SIG-M5 treated with dmso at 0.1 percent for 504 hours (cell line): ENCODE data around the gene LYST.

Experiments used
- DNase-seq: peaks from one replicate; lab custom pipeline; 2025; ENCODE audit not compliant: unreplicated experiment; lab: John Stamatoyannopoulos, UW

Gene LYST

DNA sequence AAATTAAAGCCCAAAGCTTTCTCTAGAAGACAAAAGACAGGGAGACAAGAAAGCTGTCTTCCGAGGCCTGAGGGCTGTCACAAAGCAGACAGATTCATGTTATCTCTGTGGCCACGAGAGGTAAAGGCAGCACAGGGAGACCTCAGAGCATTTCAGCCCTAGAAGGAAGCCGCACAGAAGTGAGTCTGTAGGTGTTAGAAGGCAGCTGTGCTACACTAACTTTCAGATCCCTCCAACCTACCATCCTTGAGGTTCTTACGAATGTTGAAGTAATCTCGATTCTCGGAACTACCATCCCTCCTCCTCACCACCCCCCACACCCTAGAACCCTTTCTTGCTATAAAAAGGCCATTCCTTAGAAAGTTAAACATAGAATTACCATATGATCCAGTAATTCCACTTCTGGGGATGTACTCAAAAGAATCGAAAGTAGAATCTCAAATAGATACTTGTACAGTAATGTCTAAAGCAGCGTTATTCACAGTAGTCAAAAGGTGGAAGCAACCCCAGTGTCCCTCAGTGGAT, 21.5 kb upstream of the LYST start:
- no peak for DNase-seq

DNA sequence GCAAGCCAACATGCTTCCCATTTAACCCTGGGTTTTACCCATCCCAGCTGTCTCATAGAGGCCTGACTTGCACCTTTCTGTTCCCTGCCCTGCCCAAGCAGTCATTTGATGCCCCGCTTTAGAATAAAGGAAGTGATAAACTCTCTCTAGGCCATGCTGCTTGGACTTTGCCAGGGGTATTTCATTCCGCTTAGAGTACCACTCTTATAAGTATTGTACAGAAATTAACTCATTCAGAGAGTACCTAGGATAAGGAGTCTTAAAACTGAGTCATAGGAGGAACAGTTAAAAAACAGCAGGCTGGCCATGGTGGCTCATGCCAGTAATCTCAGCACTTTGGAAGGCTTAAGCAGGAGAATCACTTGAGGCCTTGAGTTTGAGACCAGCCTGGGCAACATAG, 21.0 kb upstream of the LYST start:
- DNase-seq = no peak

DNA sequence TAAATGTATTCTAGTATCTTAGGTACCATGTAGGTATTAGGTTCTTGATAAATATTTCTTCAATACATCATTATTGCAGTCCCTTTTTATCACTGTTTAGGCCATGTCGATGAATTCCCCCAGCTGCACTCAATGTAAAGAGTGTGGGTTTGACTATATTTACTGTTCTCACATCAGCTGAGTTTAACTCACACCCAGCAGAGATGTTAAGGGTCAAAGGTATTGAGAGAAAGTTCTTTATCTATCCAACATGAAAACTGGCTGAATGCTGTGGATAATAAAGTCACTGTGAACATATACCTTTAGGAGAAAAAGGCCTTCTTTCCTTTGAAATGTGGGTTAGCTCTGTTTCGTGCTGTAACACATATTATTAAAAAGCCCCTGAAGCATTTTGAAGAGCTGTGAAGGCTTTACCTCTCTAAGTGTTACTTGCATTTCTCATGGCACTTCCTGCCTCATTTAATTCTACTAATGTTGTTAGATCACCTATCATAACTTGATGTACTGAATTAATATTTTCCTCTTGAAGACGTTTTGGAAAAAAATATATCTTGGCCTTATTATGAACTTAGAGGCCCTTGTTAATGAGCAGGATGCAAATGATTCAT, 19.1 kb upstream of the LYST start:
- no peak for DNase-seq

DNA sequence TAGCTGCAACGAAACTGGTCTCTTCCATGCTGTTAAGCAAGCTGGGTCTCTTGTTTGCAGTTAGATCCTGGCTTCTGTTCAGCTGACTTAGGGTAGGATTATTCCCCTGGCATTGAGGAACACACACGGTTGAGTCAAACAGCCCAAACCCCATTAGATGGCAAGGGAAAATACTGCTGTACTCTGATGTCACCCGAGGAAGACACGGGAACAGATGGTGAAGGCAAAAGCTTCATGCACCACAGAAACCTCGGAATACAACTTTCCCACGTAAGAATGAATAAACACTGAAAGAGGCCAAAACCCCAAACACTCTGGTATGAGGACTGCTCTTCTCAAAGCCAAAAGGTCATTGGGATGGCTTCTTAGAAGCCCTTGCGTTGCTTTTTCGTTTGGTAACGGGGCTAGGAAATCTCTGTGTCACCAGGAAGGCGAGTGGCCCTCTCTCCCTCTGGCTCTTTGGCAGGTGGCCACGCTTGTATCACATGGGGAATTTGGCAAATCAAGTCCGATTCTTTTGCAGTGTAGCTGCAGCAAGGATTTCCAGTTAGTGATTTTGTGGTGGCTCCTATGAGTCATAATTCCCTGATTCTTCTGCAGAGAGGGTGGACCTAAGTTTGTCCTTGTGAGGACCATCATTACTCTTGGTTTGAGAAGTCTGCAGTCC, 16.7 kb upstream of the LYST start:
- no peak for DNase-seq

DNA sequence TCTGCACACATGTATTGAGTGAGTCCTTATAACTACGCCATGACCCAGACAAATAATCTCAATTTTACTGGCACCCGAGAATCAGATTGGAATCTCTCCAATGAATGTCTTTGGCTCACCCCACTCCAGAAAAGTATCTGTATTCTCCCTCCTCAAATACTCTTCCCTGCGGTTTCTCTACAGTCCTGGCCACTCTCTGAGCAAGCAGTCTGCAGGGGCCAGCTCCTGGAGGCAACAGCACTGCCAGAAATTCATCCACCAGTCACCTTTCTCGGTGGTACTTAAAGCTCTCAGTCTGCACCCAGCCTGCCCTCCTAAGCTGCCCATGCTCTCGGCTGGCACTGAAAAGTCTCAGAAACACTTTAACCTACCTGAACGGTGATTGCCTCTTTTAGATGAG, 16.1 kb upstream of the LYST start:
- DNase-seq = no peak

DNA sequence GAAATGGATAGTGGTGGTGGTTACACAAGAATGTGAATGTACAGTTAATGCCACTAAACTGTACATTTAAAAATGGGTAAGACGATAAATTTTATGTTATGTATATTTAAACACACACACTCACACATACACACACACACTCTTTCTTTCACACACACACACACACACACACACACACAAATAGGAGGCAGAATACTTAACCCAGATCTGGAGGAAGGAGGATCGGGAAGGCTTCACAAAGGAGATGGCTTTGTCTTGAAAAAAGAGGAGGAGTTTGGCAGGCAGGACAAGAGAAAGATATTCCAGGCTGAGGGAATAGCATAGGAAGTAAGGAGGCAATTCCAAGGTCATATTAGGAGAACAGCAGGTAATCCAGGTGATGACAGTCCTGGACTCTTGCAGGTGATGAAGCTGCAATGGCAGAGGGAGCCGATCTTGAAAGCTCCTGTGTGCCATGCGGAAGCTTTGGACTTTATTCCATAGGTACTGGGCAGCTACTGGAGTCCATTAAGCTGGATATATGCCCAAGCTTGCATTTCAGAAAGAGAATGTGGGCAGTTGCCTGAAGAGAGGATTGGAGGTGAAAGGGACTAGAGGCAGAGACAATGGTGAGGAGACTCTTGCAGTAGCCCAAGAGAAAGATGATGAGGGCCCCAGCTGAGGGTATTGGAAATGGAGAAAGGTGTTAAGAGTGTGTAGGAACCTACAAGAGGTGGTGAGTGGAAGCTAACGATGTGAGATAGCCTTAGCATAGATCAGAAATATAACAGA, 15.4 kb upstream of the LYST start:
- DNase-seq = no peak

DNA sequence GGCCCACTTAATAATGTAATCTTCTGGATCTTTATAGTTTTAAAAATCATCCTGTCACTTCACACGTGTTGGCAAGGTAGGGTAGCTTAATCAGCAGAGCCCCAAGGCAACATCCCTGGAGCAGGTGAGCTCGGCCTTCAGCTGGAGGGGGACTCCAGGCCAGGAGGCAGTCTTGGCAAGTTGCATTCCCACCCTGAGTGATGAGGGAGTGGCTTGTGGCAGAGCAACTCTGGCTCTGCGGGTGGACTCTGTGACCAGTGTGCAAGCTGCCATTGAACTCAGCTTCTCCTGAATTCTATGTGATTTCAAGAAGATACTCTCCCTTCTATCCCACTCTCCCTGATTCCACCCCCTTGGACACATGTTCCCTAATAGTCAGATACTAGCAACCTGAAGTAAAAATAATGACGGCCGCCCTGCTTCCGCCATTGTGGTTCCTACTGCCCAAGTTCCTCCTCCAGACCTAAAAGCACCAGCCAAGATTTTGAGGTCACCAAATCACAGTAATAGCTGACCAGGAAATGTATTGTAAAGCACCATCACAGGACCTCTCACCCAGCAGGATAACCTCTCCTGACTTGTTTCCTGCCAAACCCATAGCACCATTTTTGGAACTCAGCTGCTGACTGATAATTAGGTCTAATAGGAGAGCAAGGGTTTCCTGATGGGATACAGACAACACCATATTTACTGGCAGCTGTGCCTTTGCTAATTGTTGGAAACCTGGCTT, 11.5 kb upstream of the LYST start:
- DNase-seq = no peak

DNA sequence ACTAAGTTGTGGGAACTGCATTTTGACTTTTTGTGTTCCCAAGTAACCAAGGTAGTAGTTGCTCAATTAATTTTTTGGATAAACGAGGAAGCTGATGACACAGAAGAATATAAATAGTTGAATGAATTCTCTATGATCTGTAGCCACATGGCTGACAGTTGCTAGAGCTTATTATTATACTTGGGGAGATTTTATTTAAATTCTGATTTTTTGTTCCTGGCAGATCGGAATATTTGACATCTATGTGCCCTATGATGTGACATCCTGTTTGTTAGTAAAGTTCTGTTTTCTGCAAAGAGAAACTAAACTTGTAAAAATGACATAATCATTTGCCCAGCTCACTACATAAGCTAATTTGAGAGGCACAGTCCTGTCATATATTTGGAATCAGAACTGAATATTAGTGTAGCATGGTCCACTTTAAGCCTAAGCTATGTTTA, 9.7 kb upstream of the LYST start:
- no peak for DNase-seq

DNA sequence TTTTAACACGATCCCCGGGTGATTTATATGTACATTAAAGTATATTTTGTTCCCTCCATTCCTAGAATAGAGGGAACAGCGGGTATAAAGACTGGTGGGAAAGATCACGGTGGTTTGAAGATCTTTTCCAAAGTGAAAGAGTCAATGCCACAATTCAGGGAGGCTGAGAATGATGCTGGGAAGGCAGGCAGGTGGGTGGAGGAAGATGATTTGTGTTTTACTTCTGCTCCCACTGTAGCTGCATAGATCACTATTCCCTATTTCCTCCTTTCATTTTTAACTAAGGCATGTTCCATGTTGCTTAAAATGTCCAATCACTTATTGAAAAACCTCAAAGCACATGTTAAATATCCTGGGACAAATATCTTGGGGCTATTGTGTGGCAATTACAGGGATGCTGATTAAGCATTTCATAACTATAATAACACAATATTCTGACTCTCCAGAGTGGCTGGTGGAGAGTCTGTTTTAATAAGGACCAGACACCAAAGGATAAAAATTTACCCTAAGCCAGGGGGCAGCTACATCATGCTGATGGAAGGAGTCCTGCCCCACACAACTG, 8.4 kb upstream of the LYST start:
- no peak for DNase-seq

DNA sequence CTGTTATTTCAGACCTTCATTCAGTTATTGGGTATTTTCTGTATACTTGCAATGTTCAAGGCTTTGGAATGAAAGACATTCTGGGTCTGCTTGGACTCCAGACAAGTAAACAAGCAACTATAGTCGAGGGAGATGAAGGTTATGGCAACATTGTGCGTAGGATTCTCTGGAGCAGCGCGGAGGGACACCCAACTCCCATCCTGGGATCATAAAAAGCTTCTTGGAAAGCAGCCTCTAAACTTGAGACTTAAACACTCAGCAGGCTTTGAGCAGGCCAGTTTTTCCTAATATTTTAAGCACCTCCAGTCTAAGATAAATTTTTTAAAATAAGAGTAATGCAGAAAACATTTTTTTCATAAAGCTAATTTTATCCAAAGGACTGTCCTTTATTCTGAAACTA, 7.6 kb upstream of the LYST start:
- no peak for DNase-seq

DNA sequence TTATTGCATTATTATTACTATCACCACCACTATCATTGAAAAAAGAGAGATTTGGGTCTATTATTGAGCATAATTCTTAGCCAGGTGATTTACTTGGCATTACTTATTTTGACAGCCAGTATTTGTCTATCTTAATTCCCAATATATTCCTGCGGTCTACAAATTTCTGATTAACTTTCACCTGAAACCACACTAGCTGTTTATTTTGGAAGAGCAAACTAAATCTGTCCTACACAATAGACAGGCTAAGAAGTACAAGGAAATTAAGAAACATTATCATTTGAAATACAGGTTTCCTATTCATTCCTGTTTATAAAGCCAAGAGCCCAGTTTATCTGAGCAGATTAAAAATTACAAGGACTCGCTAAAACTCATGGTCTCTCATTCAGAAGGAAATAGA, 6.9 kb upstream of the LYST start:
- DNase-seq = no peak

DNA sequence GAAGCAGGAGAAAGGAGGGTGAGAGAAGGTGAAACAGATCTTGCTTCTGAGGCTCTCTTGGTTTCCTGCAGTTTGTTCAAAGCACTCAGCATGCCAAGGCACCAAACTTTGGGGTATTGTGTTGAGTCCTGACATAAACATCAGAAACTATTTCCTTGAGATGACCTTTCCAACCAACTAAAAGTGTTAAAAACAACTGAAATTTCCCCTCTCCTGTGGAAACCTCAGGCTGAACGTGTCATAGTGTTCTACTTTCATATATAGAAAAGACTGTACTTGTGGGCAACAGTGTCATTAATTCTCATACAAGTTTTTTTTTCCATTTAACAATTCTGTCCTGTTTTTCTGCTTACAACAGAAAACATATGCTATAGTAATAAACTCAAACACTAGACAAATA, 6.3 kb upstream of the LYST start:
- DNase-seq = no peak

DNA sequence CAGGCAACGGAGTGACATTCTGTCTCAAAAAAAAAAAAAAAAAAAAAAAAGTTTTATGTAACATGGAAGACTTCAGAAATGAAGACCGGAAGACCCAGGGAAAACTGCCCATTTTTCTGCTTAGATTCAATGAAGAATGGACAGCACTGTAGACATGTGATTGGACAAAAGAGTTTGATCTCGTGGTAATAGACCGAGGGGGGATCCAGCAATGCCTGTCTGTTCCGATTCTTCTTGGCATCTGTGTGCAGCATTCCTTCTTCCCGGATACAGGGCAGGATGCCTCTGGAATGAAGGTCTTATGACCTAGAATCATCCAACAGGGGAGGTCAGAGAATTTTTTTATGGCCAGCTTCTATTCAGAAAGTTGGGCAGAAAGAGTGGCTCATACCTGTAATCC, 5.6 kb upstream of the LYST start:
- DNase-seq = no peak

DNA sequence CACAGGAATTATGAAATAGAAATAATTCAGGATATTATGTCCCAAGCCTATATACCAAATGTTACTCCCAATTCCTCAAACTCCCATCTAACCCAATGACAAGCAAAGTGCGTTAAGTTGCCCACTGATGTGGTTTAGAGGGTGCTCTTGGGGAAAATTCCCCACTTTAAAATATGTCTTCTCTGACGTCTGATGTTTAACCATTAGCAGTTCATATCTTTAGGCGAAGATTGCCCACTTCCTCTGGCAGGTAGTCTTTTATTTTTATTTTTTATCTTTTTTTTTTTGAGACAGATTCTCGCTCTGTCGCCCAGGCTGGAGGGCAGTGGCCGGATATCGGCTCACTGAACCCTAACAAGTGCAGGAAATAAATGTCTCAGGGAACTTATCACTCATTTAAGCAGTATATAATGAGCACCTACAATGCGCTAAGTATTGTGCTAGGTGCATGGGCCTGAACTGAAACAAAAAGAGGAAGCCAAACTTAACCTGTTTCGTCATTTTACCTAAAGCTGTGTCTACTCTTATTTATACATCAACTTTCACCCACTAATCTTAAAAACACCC, 1.3 kb upstream of the LYST start:
- peak; percentile 69 for DNase-seq

DNA sequence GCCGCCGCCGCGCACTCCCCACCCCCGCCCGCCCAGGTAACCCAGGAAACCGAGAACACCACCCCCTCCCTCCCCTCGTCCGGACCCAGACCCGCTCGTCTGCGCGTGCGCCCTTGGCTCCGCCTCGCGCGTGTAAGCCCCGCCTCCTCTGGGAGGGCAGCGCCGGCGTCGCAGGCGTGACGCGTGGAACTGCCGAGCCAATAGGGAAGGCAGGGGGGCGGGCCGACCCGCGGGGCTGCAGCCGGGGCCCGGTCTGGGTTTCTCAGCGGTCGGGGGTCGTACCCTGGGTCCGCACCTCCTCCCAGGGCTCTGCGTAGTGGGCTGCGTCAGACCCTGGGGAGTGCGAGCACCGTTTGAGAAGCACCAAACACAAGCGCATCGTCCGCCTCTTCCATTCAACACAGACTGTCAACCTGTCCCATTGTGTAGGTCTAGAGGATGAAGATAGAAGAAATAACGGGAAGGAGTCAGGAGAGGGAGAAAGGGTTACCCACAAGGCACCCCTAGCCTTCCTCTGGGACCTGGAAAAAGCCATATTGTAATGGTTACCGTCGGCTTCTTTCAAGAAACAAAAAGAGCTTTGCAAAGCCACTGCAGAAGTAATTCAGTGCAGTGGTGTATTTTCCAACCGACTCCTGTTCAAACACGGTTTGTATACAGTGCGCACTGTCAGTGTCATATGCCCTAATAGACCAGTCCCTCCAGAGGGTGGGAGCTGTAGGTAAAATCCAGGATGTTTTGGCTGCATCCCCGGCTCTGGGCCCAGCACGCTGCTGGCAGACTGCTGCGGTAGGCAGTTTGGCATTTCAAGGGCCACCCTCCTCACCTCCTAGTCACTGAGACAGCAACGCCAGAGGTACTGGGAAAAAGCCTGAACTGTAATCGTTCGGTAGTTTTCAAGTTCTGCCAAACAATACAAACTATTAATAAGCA, 473 bp upstream of the LYST start:
- DNase-seq = peak; percentile 94

DNA sequence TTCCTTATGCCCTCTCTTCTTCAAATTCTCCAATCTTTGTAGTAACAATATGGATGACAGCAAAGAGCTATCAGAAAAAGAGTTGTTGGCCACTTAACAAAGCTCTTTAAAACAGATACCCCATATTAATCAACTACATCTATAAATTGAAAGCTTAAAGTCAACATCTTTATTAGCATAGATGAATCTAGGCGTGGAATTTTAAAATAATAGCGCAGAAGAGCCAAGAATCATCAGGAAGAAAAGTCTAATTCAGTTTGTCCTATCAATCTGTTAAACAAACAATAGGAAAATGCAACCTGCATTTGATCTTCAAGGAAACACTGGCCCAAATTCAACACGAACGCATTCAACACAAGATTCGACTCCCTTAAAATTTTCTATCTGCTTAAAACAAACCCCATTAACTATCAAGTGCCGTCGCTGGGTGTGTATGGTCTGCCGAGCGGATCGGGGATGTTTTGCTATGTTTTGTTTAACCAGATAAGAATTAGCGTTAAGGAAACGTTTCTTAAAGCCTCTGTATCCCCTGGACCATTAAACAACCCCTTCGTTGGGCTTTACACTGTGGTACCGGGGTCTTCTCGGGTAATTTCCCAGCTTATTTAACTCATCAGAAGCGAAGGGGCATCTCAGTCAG, 1.0 kb downstream of the LYST start:
- DNase-seq = peak; percentile 61

DNA sequence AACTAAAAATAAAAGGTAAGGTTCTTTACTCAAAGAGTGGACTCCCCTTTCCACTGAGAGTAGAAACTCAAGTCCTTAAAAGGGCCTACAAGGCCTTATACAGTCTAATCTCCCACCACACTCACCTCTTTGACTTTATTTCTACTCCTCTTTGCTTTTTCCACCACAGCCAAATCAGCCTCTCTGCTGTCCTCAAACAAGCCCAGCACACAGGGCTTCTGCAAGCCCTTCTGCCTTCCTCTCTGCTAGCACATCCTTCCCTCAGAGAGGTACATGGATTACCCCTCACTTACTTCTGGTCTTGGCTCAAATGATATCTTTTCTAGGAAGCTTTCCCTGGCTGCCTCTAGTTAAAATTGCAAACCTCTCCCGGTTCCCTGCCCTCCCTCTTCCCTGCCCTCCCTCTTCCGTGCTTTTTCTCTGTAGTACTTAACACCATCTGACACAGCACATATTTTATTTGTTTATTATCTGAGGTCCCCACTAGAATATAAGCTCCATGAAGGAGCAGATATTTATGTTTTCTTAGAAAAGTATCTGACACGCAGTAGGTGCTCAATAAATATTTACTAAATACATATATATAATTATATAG, 1.7 kb downstream of the LYST start:
- peak; percentile 53 for DNase-seq

DNA sequence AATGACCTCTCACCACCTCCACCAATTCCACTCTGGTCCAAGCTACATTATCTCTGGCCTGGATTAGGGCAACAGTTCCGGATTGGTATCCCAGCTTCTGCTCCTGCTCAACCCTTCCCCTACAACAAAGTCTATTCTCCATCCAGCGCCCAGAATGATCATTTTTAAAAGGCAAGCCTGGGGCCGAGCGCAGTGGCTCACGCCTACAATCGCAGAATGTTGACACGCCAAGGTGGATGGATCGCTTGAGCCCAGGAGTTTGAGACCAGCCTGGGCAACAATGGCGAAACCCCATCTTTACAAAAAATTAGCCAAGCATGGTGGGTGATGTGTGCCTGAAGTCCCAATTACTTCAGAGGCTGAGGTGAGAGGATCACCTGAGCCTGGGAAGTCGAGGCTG, 2.2 kb downstream of the LYST start:
- DNase-seq = peak; percentile 53

DNA sequence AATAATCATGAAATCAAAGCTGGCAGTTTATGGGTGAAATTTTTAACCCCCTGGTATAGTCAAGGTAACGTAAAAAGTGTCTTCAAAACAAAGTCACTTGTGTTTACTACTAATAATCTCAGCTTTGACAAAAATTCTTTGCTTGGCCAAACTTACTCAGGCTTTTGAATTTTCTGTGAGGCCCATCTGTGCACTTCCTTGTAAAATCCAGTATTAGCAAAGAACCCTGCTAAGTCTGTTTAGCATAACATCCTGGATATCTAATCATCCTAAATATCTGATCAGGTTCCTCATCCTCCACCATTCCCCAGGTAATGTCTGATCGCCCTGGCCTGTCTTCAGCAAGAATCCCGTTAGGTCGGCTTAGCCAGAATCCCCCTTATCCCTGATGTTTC, 3.0 kb downstream of the LYST start:
- peak; percentile 53 for DNase-seq
